Measurements from ENCODE around the gene LDLRAD3. TPM values are rescaled to one million over a fixed set of nuclear protein-coding genes. Genes with fewer than 3 reads are reported as not detected.

LDLRAD3 gene
- total RNA-seq, 1 donor from 2014 or later: 32.5 TPM

DNA sequence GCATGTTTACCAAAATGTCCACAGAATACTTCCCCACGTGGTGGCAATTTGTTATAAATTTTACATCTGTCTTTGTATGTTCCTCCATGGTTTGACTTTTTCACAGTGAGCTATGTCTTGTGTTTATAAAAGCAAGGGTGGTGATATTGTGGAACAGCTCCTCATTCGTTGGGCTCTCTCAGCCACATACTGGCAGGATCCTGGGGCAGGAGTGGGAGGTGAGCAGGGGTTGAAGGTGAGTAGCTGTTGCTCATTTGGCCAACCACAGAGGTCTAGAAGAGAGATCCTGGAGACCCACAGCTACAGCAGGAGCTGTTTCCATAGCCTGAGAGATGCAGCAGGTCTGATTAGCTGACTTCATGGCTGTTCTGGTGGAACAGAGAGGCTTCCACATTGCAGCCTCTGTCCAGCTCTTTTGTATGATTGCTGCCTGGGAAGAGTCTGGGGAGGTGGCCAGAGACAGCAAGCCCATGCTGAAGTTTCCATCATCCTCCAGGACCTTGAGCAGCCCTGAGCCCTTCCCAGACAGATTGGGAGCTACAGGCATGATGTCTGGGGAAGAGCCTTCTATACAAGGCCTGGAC lies 128.1 kb downstream of the LDLRAD3 start:
- DNase-seq (ENCODE audit: low read depth): no peak

DNA sequence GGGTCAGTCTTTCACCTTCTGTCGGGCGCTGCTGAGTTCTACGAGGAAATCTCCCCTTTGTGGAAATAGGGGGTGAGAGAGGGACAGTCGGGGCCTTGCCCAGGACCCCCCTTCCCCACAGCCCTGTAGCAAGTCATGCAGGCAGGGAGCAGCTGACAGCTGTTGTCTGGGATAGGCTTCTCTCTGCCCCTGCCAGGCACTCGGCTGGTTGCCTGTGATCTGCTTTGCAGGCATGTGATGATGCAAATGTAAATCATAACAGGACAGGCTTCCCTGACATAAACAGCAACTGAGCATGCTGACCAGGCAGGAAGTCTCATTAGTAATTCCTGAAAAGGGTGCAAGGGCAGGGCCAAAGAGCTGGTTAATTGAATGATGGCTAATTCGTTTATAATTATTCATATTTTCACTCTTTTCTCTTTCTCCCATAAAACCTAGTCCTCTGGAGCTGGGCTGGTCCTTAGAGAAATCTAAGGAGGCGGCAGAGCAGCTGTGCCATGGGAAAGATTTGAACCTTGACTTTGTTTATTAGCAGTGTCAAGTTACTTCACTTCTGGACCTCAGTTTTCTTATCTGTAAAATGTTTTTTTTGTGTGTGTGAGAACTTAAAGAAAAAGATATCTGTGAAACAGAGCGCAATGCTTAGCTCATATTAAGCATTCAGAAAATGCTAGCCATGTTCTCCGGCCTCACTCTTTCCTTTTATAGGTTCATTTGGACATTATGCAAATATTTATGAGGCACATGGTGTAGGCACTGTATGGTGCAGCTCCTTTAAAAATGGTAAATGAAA lies 129.7 kb downstream of the LDLRAD3 start:
- peak; percentile 96 for DNase-seq (ENCODE audit: low read depth)

DNA sequence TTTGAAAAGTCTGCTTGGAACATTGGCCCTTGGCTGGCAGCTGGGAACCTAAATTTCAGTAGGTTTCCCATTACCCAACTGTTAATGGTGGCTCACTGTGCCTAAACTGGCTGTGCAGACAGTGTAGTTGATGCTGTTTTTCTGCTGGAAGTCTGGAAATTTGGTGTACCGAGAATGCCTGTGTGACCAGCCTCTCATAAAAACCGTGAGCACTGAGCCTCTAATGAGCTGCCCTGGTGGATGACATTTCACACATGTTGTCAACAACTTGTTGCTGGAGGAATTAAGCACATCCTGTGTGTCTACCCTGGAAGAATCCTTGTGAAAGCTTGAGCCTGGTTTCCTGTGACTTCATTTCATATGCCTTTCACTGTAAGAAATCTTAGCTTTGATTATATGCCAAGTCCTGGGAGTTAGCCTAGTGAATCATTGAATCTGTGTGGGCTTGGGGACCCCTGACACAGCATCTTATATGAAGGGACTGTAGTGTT lies 131.1 kb downstream of the LDLRAD3 start:
- peak; percentile 80 for DNase-seq (ENCODE audit: low read depth)

DNA sequence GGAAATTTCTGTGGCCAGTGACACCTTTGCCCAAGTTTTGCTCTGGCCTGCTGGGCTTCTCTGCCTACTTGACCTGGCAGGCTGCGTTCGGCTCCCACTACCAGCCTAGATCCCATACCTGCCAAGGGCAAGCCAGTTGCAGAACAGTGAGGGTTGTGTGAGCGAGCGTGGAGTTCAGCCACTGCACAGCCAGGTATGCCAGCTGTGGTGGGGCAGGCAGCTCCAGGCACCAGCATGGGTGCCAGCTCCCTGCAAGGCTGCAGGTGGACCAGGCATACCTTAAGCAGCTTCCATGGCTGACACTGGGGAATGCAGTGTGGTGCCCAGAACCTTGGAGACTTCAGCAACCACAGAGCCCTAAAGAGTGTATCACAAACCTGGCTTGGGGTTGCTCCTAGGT lies 133.5 kb downstream of the LDLRAD3 start:
- DNase-seq (ENCODE audit: low read depth): no peak

DNA sequence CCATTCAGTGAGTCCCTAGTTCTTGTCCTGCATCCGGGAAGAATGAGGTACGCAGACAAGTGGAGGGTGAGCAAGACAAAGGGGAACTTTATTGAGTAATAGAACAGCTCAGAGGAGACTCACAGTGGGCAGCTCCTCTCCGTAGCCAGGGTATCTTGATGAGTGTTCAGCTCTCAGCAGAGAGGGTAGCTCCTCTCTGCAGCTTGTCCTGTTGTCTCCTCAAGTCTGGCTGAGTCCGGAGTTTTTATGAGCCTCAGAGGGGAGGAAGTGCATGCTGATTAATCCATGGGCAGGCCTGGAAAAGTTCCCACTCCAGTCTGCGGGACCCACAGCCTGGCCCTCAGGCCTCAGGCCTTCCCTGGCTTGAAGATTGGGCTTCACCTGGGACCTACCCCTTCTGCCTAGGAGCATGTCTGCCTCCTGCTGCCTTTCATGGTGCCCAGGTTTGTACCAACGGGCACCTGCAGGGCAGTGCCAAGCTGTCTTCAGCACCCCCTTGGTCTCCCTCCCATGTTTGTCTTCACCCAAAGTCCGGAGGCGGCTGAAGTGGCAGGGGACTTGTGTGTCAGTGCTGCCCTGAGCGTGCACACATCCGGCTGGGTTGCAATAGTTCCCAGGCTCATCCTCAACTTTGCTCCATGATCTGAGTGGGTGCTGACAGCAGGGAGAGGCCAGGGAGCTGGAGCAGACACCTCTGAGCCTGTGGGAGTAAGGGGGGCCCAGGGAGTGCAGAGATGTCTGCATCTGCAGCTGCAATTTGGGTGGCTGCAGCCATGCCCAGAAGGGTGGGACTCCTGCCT lies 134.2 kb downstream of the LDLRAD3 start:
- DNase-seq (ENCODE audit: low read depth): no peak

DNA sequence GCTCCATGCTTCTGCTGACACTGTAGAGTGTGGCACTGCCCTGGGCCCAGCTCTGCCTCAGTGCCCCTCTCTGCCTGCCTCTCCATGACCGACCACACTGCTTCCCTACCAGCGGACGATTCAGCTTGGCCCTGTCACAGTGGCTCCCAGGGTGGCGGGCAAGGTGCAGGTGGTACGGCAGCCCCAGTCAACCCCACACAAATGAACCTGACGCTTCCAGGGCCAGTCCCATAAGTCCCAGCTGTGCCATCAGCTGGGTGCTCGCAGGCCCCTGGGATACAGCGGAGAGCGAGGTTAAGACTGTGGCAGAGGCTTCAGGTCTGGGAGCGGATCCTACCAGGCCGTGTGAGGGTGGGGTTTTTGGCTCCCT lies 134.8 kb downstream of the LDLRAD3 start:
- no peak for DNase-seq (ENCODE audit: low read depth)

DNA sequence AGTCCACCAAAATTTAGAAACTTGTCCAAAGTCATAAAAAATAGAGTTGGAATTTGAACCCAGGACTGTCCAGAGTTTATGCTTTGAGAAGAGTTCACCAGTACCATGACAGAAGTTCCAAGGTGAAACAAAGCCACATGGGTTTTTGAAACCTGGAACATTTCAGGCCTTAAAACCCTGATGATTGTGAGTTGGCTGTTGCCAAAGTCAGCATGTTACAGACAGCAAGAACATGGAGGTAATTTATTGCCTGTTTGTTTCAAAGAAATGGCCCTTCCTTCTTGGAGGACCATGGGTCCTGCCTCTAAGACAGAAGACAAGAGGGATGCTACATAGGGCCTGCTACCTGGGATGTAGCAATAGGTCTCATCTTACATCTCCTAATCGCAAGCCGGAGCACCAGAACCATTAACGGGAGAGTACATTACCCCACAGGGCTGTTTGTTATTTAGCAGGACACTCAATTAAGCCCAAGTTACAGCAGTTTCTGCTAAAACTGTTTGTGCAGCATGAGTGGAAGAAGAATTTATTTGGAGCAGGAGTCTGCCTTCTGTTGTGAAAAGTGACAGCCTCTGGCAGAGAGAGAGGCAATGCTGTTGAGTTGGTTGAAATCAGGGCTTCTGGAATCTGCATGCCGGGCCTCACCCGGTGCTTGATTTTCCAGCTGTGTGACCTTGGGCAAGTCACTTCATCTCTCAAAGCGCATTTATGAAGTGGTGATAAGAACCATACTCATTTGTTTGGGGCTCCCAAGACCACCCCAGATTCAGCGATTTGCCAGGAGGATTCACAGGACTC lies 136.2 kb downstream of the LDLRAD3 start:
- no peak for DNase-seq (ENCODE audit: low read depth)

DNA sequence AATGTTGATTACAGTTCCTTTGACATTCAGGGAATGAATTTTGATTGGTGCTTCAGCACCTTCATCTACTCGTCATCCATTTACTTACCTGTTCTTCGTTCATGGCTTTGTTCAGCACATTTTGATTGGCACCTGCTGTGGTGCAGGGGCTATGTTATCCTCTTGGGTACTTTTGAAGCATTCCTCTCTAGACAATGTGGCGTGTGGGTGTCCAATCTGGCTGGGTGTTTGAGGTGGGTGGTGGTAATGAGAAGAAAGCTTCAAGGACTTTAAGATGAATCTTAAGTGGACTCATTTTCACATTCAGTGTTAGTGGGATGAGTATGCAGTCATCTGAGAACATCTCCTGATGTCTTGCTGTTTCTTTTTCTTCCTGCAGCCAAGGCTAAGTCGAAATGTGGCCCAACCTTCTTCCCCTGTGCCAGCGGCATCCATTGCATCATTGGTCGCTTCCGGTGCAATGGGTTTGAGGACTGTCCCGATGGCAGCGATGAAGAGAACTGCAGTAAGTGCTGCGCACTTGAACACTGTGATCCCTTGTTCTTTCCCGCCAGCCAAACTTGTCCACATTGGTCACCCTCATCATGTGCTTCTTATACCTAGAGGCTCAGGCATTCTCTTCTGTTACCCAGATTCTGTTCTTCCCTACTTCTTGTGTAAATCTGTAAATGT lies 137.5 kb downstream of the LDLRAD3 start:
- DNase-seq (ENCODE audit: low read depth): no peak

DNA sequence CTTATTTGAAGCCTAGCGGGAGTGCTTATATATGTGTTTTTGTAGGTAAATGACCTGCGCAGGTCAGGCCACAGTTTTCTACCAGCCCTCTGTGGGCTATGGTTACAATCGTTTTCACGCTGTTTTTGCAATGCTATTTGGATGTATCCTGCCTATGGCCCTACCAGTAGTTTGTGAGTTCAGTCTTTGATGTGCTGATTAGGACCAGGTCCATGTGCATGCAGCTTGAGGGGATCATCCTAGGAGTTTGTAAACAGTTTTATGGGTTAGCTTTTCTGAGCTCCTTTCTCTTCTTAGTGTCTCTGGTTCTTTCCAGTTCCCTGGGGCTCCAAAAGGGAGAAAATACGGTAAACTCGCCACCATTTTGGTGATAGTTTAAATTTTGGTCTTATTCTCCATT lies 142.5 kb downstream of the LDLRAD3 start:
- DNase-seq (ENCODE audit: low read depth): no peak

DNA sequence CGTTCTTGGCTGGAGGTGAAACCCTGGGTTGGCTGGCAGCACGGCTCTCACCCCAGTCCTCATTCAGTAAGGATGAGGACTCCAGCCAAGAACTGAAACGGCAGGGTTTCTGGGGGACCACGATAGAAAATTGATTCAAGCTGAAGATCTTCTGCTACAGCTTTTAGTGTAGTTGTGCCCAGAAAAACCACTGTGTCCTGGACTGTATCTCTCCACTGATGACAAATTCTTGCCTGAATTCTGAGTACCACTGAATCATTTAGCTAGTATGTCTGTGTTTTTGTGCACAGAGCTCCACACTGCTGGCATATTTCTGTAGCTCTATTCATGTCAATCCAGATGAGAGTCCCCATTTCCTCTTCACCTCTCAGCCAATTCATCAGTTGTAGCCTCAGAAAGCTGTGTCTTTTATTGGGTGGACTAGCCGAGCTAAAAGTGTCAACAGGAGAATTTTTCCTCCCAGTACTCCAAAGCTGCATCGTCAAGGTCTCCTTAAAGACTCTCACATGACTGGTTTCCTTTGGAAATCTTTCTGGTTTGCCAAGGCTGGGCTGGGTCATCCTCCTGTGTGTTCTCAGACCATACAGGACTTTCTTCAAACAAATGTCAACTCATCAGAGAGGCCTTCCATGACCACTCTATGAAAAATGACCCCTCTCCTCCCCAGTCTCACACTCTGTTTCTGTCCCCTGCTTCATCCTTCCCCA lies 144.6 kb downstream of the LDLRAD3 start:
- no peak for DNase-seq (ENCODE audit: low read depth)

DNA sequence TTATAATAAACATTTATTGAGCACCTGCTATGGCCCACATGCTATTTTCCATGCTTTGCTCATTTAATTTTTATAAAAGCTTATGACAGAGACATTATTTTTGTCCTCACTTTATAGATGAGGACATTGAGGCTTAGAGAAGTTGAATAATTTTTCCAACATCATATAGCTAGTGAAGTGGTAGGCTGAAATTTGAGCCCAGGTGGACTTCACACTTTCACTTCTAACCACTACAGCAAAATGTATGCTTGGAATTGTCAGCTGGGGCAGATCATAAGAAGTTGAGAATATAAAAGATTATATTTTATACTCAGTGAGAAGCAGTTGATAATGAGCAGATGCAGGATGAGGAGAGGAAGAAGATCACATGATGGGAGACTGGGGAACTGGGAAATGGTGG lies 146.1 kb downstream of the LDLRAD3 start:
- no peak for DNase-seq (ENCODE audit: low read depth)

DNA sequence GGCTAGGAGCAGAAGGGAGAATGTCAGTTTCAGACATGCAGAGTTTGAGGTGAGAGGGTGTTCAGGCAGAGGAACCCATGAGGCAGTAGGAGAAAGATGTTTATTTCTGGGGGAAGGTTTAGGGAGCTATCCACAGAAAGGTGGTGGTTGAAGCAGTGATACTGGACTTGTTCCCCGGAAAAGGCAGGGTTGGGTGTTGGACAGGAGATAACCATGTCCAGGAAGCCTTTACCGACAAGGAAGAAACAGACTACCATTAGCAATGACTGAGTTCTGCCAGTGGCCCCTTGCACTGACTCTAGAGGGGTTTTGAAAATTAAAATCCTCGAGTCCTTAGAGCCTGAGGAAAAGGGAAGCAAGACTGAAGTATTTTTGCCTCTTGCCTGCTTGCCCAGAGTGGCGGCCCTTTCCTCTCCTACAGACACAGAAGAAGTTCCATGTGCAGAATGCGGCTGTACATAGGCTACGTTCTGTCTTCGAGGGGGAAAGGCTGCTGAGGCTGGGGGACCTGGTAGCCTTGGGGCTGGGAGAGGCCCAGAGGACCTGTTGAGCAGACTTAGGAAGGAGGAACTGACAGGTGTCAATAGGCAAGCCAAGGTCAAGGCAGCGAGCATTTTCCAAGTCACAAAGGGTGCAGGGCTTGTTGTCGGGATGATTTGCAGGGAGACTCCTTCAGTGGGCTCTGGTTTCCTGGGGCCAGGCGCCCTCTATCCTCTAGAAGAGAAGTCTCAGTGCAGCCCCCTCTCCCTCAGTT lies 146.7 kb downstream of the LDLRAD3 start:
- DNase-seq (ENCODE audit: low read depth): no peak

DNA sequence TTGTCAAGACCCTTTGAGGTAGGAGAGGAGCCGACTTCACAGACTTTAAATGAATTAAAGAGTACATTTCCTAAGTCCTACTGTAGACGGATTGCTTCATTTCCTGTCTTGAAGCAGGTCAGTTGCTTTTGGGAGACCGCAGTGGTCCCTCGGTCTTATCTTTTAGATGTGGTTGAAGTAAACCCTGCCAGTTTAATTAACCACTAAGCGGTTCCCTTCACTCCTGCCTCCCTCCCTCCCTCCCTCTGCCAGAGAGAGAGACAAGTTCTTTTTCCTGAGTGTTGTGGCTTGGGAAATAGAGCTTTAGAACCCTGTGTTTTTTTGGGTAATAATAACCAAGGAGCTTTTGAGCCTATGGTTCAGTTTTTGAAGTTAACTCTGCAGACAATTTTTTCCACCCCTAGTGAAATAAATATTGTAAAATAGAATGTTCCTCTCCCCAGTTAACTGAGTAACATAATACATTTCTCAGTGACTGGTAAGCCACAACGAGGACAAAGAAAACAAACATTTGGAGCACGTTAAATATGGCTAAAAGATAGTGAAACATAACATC lies 147.5 kb downstream of the LDLRAD3 start:
- peak; percentile 73 for DNase-seq (ENCODE audit: low read depth)

DNA sequence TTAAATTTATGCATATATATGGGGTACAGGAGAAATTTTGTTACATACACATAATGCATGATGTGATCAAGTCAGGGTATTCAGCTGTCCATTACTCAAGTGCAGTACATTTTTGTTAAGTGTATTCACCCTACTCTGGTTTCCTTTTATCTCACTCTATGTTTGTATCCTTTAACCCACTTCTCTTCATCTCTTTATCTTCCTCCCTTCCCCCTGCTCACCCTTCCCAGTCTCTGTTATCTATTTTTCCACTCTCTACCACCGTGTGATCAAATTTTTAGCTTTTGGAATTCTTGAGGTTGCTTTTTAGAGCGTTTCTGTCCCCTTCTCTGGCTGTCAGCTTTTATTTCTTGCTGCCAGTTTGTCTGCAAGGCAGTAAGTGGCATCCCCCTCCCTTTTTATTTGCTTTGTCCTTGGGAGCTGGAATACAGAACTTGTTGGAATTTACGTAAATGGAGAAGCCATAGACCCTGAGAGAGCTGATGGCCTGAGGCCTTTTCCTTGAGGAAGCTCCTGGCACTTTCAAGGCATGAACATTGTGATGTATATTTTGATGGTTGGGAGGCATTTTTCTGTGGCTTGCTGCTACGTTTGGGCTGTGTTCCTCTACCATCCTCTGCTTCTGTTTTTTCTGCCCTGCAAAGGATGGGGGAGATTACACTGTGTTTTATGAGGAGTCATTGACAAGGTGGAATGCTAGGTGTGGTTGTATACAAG lies 148.6 kb downstream of the LDLRAD3 start:
- no peak for DNase-seq (ENCODE audit: low read depth)

DNA sequence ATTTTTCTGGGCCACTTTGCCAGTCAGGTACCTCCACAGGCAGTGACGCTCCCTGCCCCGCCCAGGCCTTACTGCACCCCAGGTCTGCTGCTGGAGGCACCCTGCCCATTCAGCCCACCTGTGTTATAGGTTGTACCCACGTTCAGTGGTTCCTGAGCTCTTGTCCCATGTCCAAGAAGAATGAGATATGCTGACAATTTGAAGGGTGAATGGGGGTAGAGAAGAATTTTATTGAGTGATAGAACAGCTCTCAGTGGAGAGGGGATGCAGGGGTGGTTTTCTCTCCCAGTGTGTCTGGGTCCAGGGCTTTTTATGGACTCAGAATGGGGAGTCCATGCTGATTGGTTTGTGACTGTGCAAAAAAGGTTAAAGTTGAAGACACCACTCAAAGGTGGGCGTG lies 149.7 kb downstream of the LDLRAD3 start:
- no peak for DNase-seq (ENCODE audit: low read depth)

DNA sequence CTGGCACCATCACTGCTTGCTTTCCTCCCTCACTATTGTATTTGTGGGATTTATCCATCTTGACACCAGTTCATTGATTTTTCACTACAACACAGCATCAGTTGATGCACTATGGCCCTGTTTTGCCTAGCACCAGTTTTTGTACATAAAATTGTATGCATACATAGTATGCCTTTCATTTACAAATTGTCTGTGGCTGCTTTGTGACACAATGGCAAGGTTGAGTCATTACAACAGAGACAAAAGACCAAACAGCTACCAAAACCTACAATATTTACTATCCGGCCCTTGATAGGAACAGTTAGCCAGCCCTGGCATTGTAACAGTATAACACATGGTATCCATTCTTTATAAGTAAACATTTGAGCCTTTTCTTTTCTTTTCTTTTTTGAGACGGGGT lies 150.3 kb downstream of the LDLRAD3 start:
- DNase-seq (ENCODE audit: low read depth): no peak

DNA sequence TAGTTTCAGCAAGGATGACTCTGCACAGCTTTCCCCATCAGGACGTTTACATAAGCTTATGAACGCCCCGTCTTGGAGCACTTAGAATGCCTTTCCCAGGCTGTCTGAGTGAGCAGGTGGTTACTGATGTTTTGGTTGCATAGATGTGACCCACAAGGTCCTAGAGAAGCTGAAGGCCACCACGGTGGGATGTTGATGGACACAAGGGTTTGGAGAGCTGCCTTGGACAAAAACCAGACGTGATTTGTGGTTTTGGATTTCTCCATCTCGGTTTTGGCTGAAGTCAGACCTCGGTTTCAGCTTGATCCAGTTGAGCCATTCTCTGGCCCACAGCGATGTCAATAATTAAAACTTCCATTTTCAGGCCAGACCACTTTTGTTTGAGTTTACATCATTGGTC lies 151.9 kb downstream of the LDLRAD3 start:
- peak; percentile 76 for DNase-seq (ENCODE audit: low read depth)

DNA sequence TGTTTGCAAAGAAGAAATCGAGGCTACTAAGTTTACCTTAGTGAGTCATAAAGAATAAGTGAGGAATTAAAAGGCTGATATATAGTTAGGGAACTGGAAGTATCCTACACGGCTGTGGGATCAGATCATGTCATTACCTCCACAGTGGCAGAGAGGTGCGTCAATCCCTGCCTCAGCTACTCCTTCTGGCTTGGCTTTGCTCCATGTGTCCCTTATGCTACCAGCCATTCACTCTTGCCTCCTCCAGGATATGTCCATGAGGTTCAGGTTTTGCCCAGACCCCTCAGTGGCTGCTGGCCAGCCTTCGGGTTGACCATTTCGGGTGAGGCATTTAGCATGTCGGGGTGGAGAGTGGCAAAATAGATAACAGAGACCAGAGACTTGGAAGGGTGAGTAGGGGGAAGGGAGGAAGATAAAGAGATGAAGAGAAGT lies 153.4 kb downstream of the LDLRAD3 start:
- no peak for DNase-seq (ENCODE audit: low read depth)

Data from myocyte (in vitro differentiated cells).